Liver (tissue), 9 donors: Measurements from ENCODE around the gene S100A4. TPM values are rescaled to one million over a fixed set of nuclear protein-coding genes. Genes with fewer than 3 reads are reported as not detected.

ENCODE experiments used
- DNase-seq: peaks from one replicate; pipeline ENCODE4 v3.0.0-alpha.2; 2017; ENCODE audit warnings: low spot score
- H3K27ac ChIP-seq, 2 donors: one replicate each; pipeline ENCODE4 v1.7.0; 2013; ENCODE audit warnings: inconsistent platforms in 2 of 2, low read length in 2 of 2, control low read depth in 1 of 2, low read depth in 1 of 2, mild to moderate bottlenecking in 1 of 2
- H3K27me3 ChIP-seq, 4 donors: one replicate each; pipeline versions ENCODE4 v1.6.1 to v1.7.0; 2013; ENCODE audit warnings: low read length in 3 of 4, inconsistent platforms in 1 of 4, mild to moderate bottlenecking in 1 of 4, moderate library complexity in 1 of 4; ENCODE audit not compliant: control insufficient read depth in 4 of 4, insufficient read depth in 4 of 4
- H3K36me3 ChIP-seq, 4 donors: one replicate each; pipeline versions ENCODE4 v1.6.1 to v1.7.0; 2013; ENCODE audit warnings: low read length in 3 of 4, mild to moderate bottlenecking in 3 of 4, low read depth in 1 of 4, moderate library complexity in 1 of 4; ENCODE audit not compliant: control insufficient read depth in 4 of 4, insufficient read depth in 3 of 4
- H3K4me1 ChIP-seq, 4 donors: one replicate each; pipeline versions ENCODE4 v1.6.1 to v1.7.0; 2013; ENCODE audit warnings: low read length in 3 of 4, mild to moderate bottlenecking in 3 of 4, moderate library complexity in 1 of 4; ENCODE audit not compliant: control insufficient read depth in 4 of 4, insufficient read depth in 4 of 4
- H3K4me3 ChIP-seq, 3 donors: one replicate each; pipeline versions ENCODE4 v1.6.1 to v1.7.0; 2013; ENCODE audit warnings: low read length in 3 of 3, control low read depth in 1 of 3, low read depth in 1 of 3, mild to moderate bottlenecking in 1 of 3
- H3K9ac ChIP-seq, 2 donors: one replicate each; pipeline ENCODE4 v1.7.0; 2013; ENCODE audit warnings: low read length in 2 of 2, mild to moderate bottlenecking in 2 of 2, moderate library complexity in 2 of 2, control low read depth in 1 of 2, low read depth in 1 of 2
- H3K9me3 ChIP-seq, 4 donors: one replicate each; pipeline versions ENCODE4 v1.6.1 to v1.7.0; 2013; ENCODE audit warnings: low read length in 3 of 4; ENCODE audit not compliant: control insufficient read depth in 4 of 4
- ATF3 ChIP-seq: IDR thresholded peaks from 2 replicates; pipeline ENCODE4 v1.6.1; 2016; ENCODE audit warnings: antibody characterized with exemption
- CTCF ChIP-seq: fragments of 150-350 bp; IDR thresholded peaks from 2 replicates; pipeline ENCODE4 v1.5.1; 2017; ENCODE audit warnings: improper control_type of control experiment, low read depth, low read length; ENCODE audit not compliant: missing input control
- EGR1 ChIP-seq, 2 donors: IDR thresholded peaks; 2 replicates each; pipeline ENCODE4 v1.6.1; 2016 to 2018; ENCODE audit warnings: antibody characterized with exemption in 2 of 2, low read depth in 2 of 2
- FOXA1 ChIP-seq: IDR thresholded peaks from 2 replicates; pipeline ENCODE4 v1.6.1; 2016; ENCODE audit warnings: antibody characterized with exemption
- FOXA2 ChIP-seq: IDR thresholded peaks from 2 replicates; pipeline ENCODE4 v1.6.1; 2016; ENCODE audit warnings: antibody characterized with exemption
- GABPA ChIP-seq, 2 donors: IDR thresholded peaks in 1 of 2; conservative IDR thresholded peaks in 1 of 2; 2 replicates each; pipeline ENCODE4 v1.6.1; 2016; ENCODE audit warnings: antibody characterized with exemption in 2 of 2, mild to moderate bottlenecking in 1 of 2, moderate library complexity in 1 of 2
- HNF4A ChIP-seq, 2 donors: conservative IDR thresholded peaks; 2 replicates each; pipeline ENCODE4 v1.6.1; 2016; ENCODE audit warnings: antibody characterized with exemption in 2 of 2, mild to moderate bottlenecking in 2 of 2
- HNF4G ChIP-seq: IDR thresholded peaks from 2 replicates; pipeline ENCODE4 v1.6.1; 2016; ENCODE audit warnings: antibody characterized with exemption
- JUND ChIP-seq, 2 donors: IDR thresholded peaks; 2 replicates each; pipeline ENCODE4 v1.6.1; 2016; ENCODE audit warnings: antibody characterized with exemption in 2 of 2
- MAX ChIP-seq: IDR thresholded peaks from 2 replicates; pipeline ENCODE4 v1.6.1; 2016; ENCODE audit warnings: antibody characterized with exemption
- NR2F2 ChIP-seq: IDR thresholded peaks from 2 replicates; pipeline ENCODE4 v1.6.1; 2016; ENCODE audit warnings: antibody characterized with exemption
- RAD21 ChIP-seq, 2 donors: IDR thresholded peaks; 2 replicates each; pipeline ENCODE4 v1.6.1; 2016; ENCODE audit warnings: antibody characterized with exemption in 2 of 2, mild to moderate bottlenecking in 2 of 2
- REST ChIP-seq: IDR thresholded peaks from 2 replicates; pipeline ENCODE4 v1.6.1; 2016; ENCODE audit warnings: antibody characterized with exemption, mild to moderate bottlenecking
- RXRA ChIP-seq, 2 donors: IDR thresholded peaks; 2 replicates each; pipeline ENCODE4 v1.6.1; 2017 to 2018; ENCODE audit warnings: antibody characterized with exemption in 2 of 2, mild to moderate bottlenecking in 1 of 2
- SP1 ChIP-seq: IDR thresholded peaks from 2 replicates; pipeline ENCODE4 v1.6.1; 2018; ENCODE audit warnings: antibody characterized with exemption, mild to moderate bottlenecking
- TAF1 ChIP-seq: conservative IDR thresholded peaks from 2 replicates; pipeline ENCODE4 v1.6.1; 2016; ENCODE audit warnings: antibody characterized with exemption, mild to moderate bottlenecking
- YY1 ChIP-seq: IDR thresholded peaks from 2 replicates; pipeline ENCODE4 v1.6.1; 2016; ENCODE audit warnings: antibody characterized with exemption, mild to moderate bottlenecking
- ZBTB33 ChIP-seq: IDR thresholded peaks from 2 replicates; pipeline ENCODE4 v1.6.1; 2016; ENCODE audit warnings: antibody characterized with exemption
- WGBS: extraction: QIAGEN DNeasy Blood & Tissue Kit; methylation state at CpG from one replicate; pipeline ENCODE4 v1.1.7; 2013; 5-methylcytosine and 5-hydroxymethylcytosine counted together
- polyA plus RNA-seq, 2 donors: library from polyadenylated mRNA; stranded (reverse) in 1 of 2; unstranded in 1 of 2; fragments of 200-250 nt in 1 of 2; fragments of >200 nt in 1 of 2; fragmentation: Nextera tagmentation in 1 of 2; extraction: Ambion mirVana in 1 of 2; gene quantifications; one replicate each; pipeline versions ENCODE4 v1.2.1 to v1.2.3, GENCODE V29; 2013 to 2015
- total RNA-seq, 2 donors: library from RNA; depleted of rRNA; stranded (reverse); fragments of >200 nt; gene quantifications; one replicate each; pipeline ENCODE4 v1.2.3, GENCODE V29; 2014
- donor health status: healthy.
- donor health status: healthy.
- donor health status: healthy.
- donor health status: healthy.
- donor health status: healthy.

Gene S100A4
- total and polyA plus RNA-seq, 4 donors, result 4.8 to 69.8 (median 16.7) TPM

- 91% methylated on average over 2 of the region's 2 CpGs for WGBS
- no peaks in the 10 kb centered on the region for H3K4me1 ChIP-seq
- no peaks in the 10 kb centered on the region for H3K36me3 ChIP-seq
- H3K27ac ChIP-seq, result no peak overlapping the region
- H3K27me3 ChIP-seq, result no peaks in the 10 kb centered on the region
- DNase-seq, result no peak
- TF ChIP-seq FOXA1, result no peak
- TF ChIP-seq ATF3, result no peak
- no peak for TF ChIP-seq GABPA (IDR thresholded peaks at IDR 0.05 in 1 of 2, conservative IDR thresholded peaks at IDR 0.05 in 1 of 2)
- no peak for TF ChIP-seq FOXA2
- no peak for TF ChIP-seq ZBTB33
- no peak for TF ChIP-seq HNF4G
- no peak for TF ChIP-seq NR2F2
- TF ChIP-seq HNF4A (conservative IDR thresholded peaks at IDR 0.05), result no peak
- TF ChIP-seq YY1, result no peak
- TF ChIP-seq EGR1 (IDR thresholded peaks at IDR 0.05; ENCODE audit: low read depth in 2 of 2), result no peak
- no peak for TF ChIP-seq REST
- no peak for TF ChIP-seq CTCF
- TF ChIP-seq SP1, result no peak
- TF ChIP-seq JUND (IDR thresholded peaks at IDR 0.05), result no peak
- no peak for TF ChIP-seq TAF1
- no peak for TF ChIP-seq RAD21 (IDR thresholded peaks at IDR 0.05)
- TF ChIP-seq RXRA (IDR thresholded peaks at IDR 0.05), result no peak
- no peak for TF ChIP-seq MAX
- H3K9me3 ChIP-seq, result no peaks in the 10 kb centered on the region
- no peak overlapping the region for H3K4me3 ChIP-seq
- no peak overlapping the region for H3K9ac ChIP-seq
Measured at GRCh38 chr1:153560241-153560640, 14.6 kb upstream of the S100A4 start.

- TF ChIP-seq MAX (no peak), FOXA2 (no peak)
- 97% methylated on average over 3 of the region's 3 CpGs for WGBS
- H3K9me3 ChIP-seq, result no peaks in the 10 kb centered on the region
- no peak overlapping the region for H3K9ac ChIP-seq
- no peak overlapping the region for H3K27ac ChIP-seq
- no peak for DNase-seq
- no peaks in the 10 kb centered on the region for H3K4me1 ChIP-seq
- H3K36me3 ChIP-seq, result no peaks in the 10 kb centered on the region
- H3K4me3 ChIP-seq, result no peak overlapping the region
- H3K27me3 ChIP-seq, result no peaks in the 10 kb centered on the region
Measured at GRCh38 chr1:153557877-153558276, 12.3 kb upstream of the S100A4 start.
